SK-N-SH (cell line): ENCODE data around the gene S100A16. TPM values are rescaled to one million over a fixed set of nuclear protein-coding genes. Genes with fewer than 3 reads are reported as not detected.

ENCODE experiments used
- CTCF ChIA-PET: fragments of 300-600, 350-600 bp; formaldehyde crosslinking; extraction: SDS; loops from one replicate; lab custom pipeline; 2021; lab: Yijun Ruan, JAX
- POLR2A ChIA-PET: fragments of 350-600 bp; sonication (Branson Sonifier 250); formaldehyde crosslinking; extraction: SDS; loops from one replicate; lab custom pipeline; 2020; ENCODE audit warnings: antibody characterized with exemption, inconsistent platforms; lab: Yijun Ruan, JAX
- DNase-seq: peaks from one replicate; pipeline ENCODE4 v3.0.0; 2012
- H2AFZ ChIP-seq: fragments of 200-600 bp; sonication (generic); 2 replicates; pipeline ENCODE4 v1.8.1; 2016; ENCODE audit warnings: antibody characterized with exemption, mild to moderate bottlenecking, low read depth
- H3F3A ChIP-seq: fragments of 200-600 bp; sonication (generic); replicated peaks from 2 replicates; pipeline ENCODE3; 2016; ENCODE audit warnings: antibody characterized with exemption, mild to moderate bottlenecking; ENCODE audit not compliant: insufficient read depth
- H3K27ac ChIP-seq, 2 experiments: fragments of 200-500 bp in 1 of 2; fragments of 200-600 bp in 1 of 2; sonication (Bioruptor generic) in 1 of 2; sonication (generic), shearing (Covaris generic) in 1 of 2; 2 replicates each; pipeline versions ENCODE4 v1.5.1 to v1.6.1; 2014 to 2016; ENCODE audit warnings: low read depth in 2 of 2, inconsistent platforms in 1 of 2, low read length in 1 of 2, mild to moderate bottlenecking in 1 of 2, mixed read lengths in 1 of 2
- H3K27me3 ChIP-seq: fragments of 200-600 bp; sonication (generic), shearing (Covaris generic); 2 replicates; pipeline ENCODE4 v1.6.1; 2016; ENCODE audit warnings: mixed run types; ENCODE audit not compliant: insufficient read depth
- H3K36me3 ChIP-seq, 2 experiments: fragments of 200-500 bp in 1 of 2; fragments of 200-600 bp in 1 of 2; sonication (Bioruptor generic) in 1 of 2; sonication (generic) in 1 of 2; replicated peaks in 1 of 2; 2 replicates each; pipeline versions ENCODE3 to v1.5.1; 2014 to 2016; ENCODE audit warnings: low read length in 1 of 2, mild to moderate bottlenecking in 1 of 2; ENCODE audit not compliant: insufficient read depth in 2 of 2, control insufficient read depth in 1 of 2
- H3K4me1 ChIP-seq, 2 experiments: fragments of 200-500 bp in 1 of 2; fragments of 200-600 bp in 1 of 2; sonication (Bioruptor generic) in 1 of 2; sonication (generic), shearing (Covaris generic) in 1 of 2; 2 replicates each; pipeline versions ENCODE4 v1.5.1 to v1.6.1; 2014 to 2016; ENCODE audit warnings: low read depth in 1 of 2, low read length in 1 of 2, mixed run types in 1 of 2; ENCODE audit not compliant: insufficient read depth in 2 of 2, control insufficient read depth in 1 of 2
- H3K4me2 ChIP-seq: fragments of 200-600 bp; sonication (generic), shearing (Covaris generic); 2 replicates; pipeline ENCODE4 v1.6.1; 2017; ENCODE audit warnings: mixed run types
- H3K4me3 ChIP-seq, 2 experiments: fragments of 200-500 bp in 1 of 2; fragments of 200-600 bp in 1 of 2; sonication (Bioruptor generic) in 1 of 2; sonication (generic), shearing (Covaris generic) in 1 of 2; 2 replicates each; pipeline versions ENCODE4 v1.5.1 to v1.8.1; 2014 to 2016; ENCODE audit warnings: low read depth in 2 of 2, inconsistent platforms in 1 of 2, low read length in 1 of 2, mild to moderate bottlenecking in 1 of 2, mixed read lengths in 1 of 2, moderate library complexity in 1 of 2
- H3K79me2 ChIP-seq: fragments of 200-600 bp; sonication (generic); 2 replicates; pipeline ENCODE4 v1.8.1; 2017; ENCODE audit warnings: mild to moderate bottlenecking; ENCODE audit not compliant: insufficient read depth
- H3K9ac ChIP-seq: fragments of 200-600 bp; sonication (generic); 2 replicates; pipeline ENCODE4 v1.6.1; 2017; ENCODE audit warnings: mixed run types
- H3K9me2 ChIP-seq: fragments of 200-600 bp; sonication (generic); 2 replicates; pipeline ENCODE4 v1.6.1; 2017; ENCODE audit warnings: mixed run types
- H3K9me3 ChIP-seq: fragments of 200-600 bp; sonication (generic); 2 replicates; pipeline ENCODE4 v1.6.1; 2017; ENCODE audit warnings: mixed run types, mild to moderate bottlenecking, moderate library complexity
- H4K20me1 ChIP-seq: fragments of 200-600 bp; sonication (generic); 2 replicates; pipeline ENCODE4 v1.6.1; 2017; ENCODE audit warnings: mild to moderate bottlenecking, mixed run types; ENCODE audit not compliant: insufficient read depth
- ELF1 ChIP-seq: IDR thresholded peaks from 2 replicates; pipeline ENCODE4 v1.4.0; 2012
- EZH2phosphoT487 ChIP-seq: fragments of 200-600 bp; sonication (generic); IDR thresholded peaks from 2 replicates; pipeline ENCODE4 v1.6.1; 2017; ENCODE audit warnings: low read depth, mixed run types, mild to moderate bottlenecking, antibody characterized with exemption, moderate library complexity, borderline replicate concordance
- FOXJ3 ChIP-seq: sonication (generic); formaldehyde crosslinking; IDR thresholded peaks from 2 replicates; pipeline ENCODE4 v1.5.1; 2020; ENCODE audit warnings: mild to moderate bottlenecking, missing genetic modification reagents
- FOXM1 ChIP-seq: IDR thresholded peaks from 2 replicates; pipeline ENCODE4 v1.4.0; 2012; ENCODE audit warnings: low read depth, mild to moderate bottlenecking
- MXI1 ChIP-seq: IDR thresholded peaks from 2 replicates; pipeline ENCODE4 v1.6.1; 2012; ENCODE audit warnings: mild to moderate bottlenecking, low read depth, low read length, improper control_type of control experiment
- NRF1 ChIP-seq: IDR thresholded peaks from 2 replicates; pipeline ENCODE4 v1.6.1; 2012; ENCODE audit warnings: low read depth, mild to moderate bottlenecking, low read length
- POLR2AphosphoS5 ChIP-seq: IDR thresholded peaks from 2 replicates; pipeline ENCODE4 v1.6.1; 2012; ENCODE audit warnings: low read depth, low read length
- RFX5 ChIP-seq: IDR thresholded peaks from 2 replicates; pipeline ENCODE4 v1.6.1; 2012; ENCODE audit warnings: mild to moderate bottlenecking, improper control_type of control experiment, low read length
- RXRA ChIP-seq: IDR thresholded peaks from 2 replicates; pipeline ENCODE4 v1.4.0; 2012; ENCODE audit warnings: low read depth, mild to moderate bottlenecking, borderline replicate concordance
- SIN3A ChIP-seq: IDR thresholded peaks from 2 replicates; pipeline ENCODE4 v1.6.1; 2012; ENCODE audit warnings: low read depth, mild to moderate bottlenecking, low read length, moderate library complexity, borderline replicate concordance
- SMC3 ChIP-seq: IDR thresholded peaks from 2 replicates; pipeline ENCODE4 v1.6.1; 2012; ENCODE audit warnings: low read depth, low read length, improper control_type of control experiment
- TAF1 ChIP-seq: IDR thresholded peaks from 2 replicates; pipeline ENCODE4 v1.6.1; 2012; ENCODE audit warnings: low read depth, mild to moderate bottlenecking, low read length, moderate library complexity, borderline replicate concordance
- WGBS: methylation state at CpG from one replicate; pipeline ENCODE4 v1.1.6; 2017; ENCODE audit warnings: low lambda C conversion rate; 5-methylcytosine and 5-hydroxymethylcytosine counted together
- polyA plus RNA-seq, 3 experiments: library from polyadenylated mRNA; depleted of rRNA; stranded (reverse); fragments of >200 nt; gene quantifications; 2 replicates each; pipeline ENCODE4 v1.2.3, GENCODE V29; 2012
- TF ChIP-seq, protein P1 (sequence below): fragments of 200-600 bp; sonication (generic); IDR thresholded peaks from 2 replicates; pipeline ENCODE4 v1.6.1; 2017; ENCODE audit warnings: antibody characterized with exemption, mild to moderate bottlenecking, moderate library complexity
- TF ChIP-seq, protein P2 (sequence below): IDR thresholded peaks from 2 replicates; pipeline ENCODE4 v1.4.0; 2012; ENCODE audit warnings: low read depth
- TF ChIP-seq, protein P3 (sequence below): IDR thresholded peaks from 2 replicates; pipeline ENCODE4 v1.4.0; 2012; ENCODE audit warnings: low read depth, borderline replicate concordance

The S100A16 gene
- polyA plus RNA-seq, 1 of the 3 experiments (the other 2 are of a cell fraction), result 512 TPM

GRCh38 chr1:153631047-153632022 lies 18.4 kb upstream of the S100A16 start:
- Histone ChIP-seq H3F3A (peaks cover 12% of the 10 kb centered on the region), H3K4me3 (no peak overlapping the region), H3K36me3 (peaks cover 2 to 10% of the 10 kb centered on the region in 2 experiments), H3K79me2 (peaks cover 27% of the 10 kb centered on the region), H3K9ac (no peak overlapping the region), H3K27me3 (no peaks in the 10 kb centered on the region), H2AFZ (no peak overlapping the region), H3K4me1 (peaks cover 10 to 11% of the 10 kb centered on the region in 2 experiments; a peak in 2 of 4 replicates), H3K4me2 (no peak overlapping the region), H3K9me2 (no peaks in the 10 kb centered on the region)
- DNase-seq, result no peak
- 81% methylated on average over 10 of the region's 10 CpGs for WGBS
- ChIA-PET CTCF (interaction anchor here (0.6 to 8.3 kb wide), 2 partner anchors 15 to 120 kb away, joined by 3 to 62 read pairs; partner anchors contain the start of genes S100A14 and S100A16), POLR2A (no interaction called here)
- TF ChIP-seq EZH2phosphoT487, result no peak
- no peak for TF ChIP-seq SMC3
- TF ChIP-seq NRF1, result no peak
- TF ChIP-seq, all 33 proteins: peak for 0
- peaks cover 3% of the 10 kb centered on the region; the same call in 1 of the 2 replicates for H4K20me1 ChIP-seq
- no peak overlapping the region for H3K27ac ChIP-seq
- H3K9me3 ChIP-seq, result no peaks in the 10 kb centered on the region

DNA sequence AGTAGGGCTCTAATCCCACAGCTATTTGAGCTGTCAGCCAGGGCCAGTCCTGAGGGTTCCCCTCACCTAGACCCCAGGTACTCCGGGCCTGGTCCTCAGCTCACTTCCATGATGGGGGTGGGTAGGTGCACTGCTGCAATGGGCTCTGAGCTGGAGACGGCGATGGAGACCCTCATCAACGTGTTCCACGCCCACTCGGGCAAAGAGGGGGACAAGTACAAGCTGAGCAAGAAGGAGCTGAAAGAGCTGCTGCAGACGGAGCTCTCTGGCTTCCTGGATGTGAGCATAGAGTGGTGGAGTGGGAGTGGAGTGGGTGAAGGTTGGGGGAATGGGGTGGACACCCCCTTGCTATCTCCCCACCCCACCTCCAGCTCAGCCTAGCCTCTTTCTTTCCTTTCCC lies 17.4 kb upstream of the S100A16 start:
- Histone ChIP-seq H3K9ac (no peak overlapping the region), H3K4me2 (no peak overlapping the region), H3K27ac (no peak overlapping the region), H3F3A (peaks cover 12% of the 10 kb centered on the region), H3K4me3 (no peak overlapping the region), H3K9me2 (no peaks in the 10 kb centered on the region), H2AFZ (no peak overlapping the region), H3K36me3 (peaks cover 0 to under 1% of the 10 kb centered on the region in 2 experiments), H3K4me1 (peaks cover 10 to 11% of the 10 kb centered on the region in 2 experiments; a peak in 2 of 4 replicates), H3K79me2 (peaks cover 18% of the 10 kb centered on the region), H3K9me3 (no peaks in the 10 kb centered on the region), H4K20me1 (peaks cover 3% of the 10 kb centered on the region; the same call in 1 of the 2 replicates), H3K27me3 (no peaks in the 10 kb centered on the region)
- TF ChIP-seq SMC3 (no peak), MXI1 (no peak), RXRA (no peak)
- WGBS, result 93% methylated on average over 7 of the region's 7 CpGs
- no peak for DNase-seq
- POLR2A ChIA-PET, result no interaction called here
- CTCF ChIA-PET, result interaction anchor here (0.6 to 8.3 kb wide), 2 partner anchors 15 to 119 kb away, joined by 3 to 62 read pairs; partner anchors contain the start of genes S100A14 and S100A16

DNA sequence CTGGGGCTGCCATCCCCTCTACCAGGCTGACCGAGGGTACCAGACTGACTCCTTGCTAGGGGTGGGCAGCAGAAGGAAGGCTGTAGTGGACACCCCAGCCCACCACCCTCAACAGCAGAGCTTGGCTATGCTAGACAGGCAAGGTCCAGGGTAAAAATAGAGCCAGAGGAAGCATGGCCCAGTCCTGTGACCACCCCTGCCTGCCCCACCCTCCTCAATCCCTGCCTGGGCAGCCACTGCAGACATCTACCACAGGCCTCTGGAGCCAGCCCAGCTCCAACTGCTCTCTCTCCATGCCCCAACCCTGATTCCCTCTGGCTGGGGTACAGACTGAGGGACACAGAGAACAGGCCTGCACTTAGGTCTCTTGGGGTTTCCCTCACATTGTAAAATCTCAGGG lies 17.0 kb upstream of the S100A16 start:
- WGBS, result 100% methylated on average over 1 of the region's 1 CpG
- H4K20me1 ChIP-seq, result peaks cover 2% of the 10 kb centered on the region; the same call in 1 of the 2 replicates
- H3K4me2 ChIP-seq, result no peak overlapping the region
- CTCF ChIA-PET, result interaction anchor here (8.3 kb wide), 1 partner anchor 14 kb away, joined by 62 read pairs; the partner anchor contains the start of genes S100A14 and S100A16
- no peaks in the 10 kb centered on the region for H3K9me2 ChIP-seq
- peaks cover 14% of the 10 kb centered on the region for H3K79me2 ChIP-seq
- no peak overlapping the region for H2AFZ ChIP-seq
- no peak overlapping the region for H3K9ac ChIP-seq
- no peak overlapping the region for H3K4me3 ChIP-seq
- no peak overlapping the region for H3K27ac ChIP-seq
- no peaks in the 10 kb centered on the region for H3K9me3 ChIP-seq
- H3F3A ChIP-seq, result peaks cover 12% of the 10 kb centered on the region
- DNase-seq, result no peak
- H3K36me3 ChIP-seq, result no peaks in the 10 kb centered on the region
- POLR2A ChIA-PET, result no interaction called here
- H3K4me1 ChIP-seq, result peaks cover 10 to 11% of the 10 kb centered on the region in 2 experiments; a peak in 2 of 4 replicates
- no peaks in the 10 kb centered on the region for H3K27me3 ChIP-seq
- TF ChIP-seq, protein P1, sequence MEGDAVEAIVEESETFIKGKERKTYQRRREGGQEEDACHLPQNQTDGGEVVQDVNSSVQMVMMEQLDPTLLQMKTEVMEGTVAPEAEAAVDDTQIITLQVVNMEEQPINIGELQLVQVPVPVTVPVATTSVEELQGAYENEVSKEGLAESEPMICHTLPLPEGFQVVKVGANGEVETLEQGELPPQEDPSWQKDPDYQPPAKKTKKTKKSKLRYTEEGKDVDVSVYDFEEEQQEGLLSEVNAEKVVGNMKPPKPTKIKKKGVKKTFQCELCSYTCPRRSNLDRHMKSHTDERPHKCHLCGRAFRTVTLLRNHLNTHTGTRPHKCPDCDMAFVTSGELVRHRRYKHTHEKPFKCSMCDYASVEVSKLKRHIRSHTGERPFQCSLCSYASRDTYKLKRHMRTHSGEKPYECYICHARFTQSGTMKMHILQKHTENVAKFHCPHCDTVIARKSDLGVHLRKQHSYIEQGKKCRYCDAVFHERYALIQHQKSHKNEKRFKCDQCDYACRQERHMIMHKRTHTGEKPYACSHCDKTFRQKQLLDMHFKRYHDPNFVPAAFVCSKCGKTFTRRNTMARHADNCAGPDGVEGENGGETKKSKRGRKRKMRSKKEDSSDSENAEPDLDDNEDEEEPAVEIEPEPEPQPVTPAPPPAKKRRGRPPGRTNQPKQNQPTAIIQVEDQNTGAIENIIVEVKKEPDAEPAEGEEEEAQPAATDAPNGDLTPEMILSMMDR, result no peak
- TF ChIP-seq, protein P2, sequence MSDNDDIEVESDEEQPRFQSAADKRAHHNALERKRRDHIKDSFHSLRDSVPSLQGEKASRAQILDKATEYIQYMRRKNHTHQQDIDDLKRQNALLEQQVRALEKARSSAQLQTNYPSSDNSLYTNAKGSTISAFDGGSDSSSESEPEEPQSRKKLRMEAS, result no peak
- no peak for TF ChIP-seq FOXJ3 (CRISPR knock-in tag)
- TF ChIP-seq RFX5, result no peak
- no peak for TF ChIP-seq FOXM1
- TF ChIP-seq, protein P3, sequence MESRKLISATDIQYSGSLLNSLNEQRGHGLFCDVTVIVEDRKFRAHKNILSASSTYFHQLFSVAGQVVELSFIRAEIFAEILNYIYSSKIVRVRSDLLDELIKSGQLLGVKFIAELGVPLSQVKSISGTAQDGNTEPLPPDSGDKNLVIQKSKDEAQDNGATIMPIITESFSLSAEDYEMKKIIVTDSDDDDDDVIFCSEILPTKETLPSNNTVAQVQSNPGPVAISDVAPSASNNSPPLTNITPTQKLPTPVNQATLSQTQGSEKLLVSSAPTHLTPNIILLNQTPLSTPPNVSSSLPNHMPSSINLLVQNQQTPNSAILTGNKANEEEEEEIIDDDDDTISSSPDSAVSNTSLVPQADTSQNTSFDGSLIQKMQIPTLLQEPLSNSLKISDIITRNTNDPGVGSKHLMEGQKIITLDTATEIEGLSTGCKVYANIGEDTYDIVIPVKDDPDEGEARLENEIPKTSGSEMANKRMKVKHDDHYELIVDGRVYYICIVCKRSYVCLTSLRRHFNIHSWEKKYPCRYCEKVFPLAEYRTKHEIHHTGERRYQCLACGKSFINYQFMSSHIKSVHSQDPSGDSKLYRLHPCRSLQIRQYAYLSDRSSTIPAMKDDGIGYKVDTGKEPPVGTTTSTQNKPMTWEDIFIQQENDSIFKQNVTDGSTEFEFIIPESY, result no peak
- TF ChIP-seq TAF1, result no peak
- TF ChIP-seq SIN3A, result no peak
- no peak for TF ChIP-seq POLR2AphosphoS5
- TF ChIP-seq ELF1, result no peak
- TF ChIP-seq EZH2phosphoT487, result no peak
